Keratinocyte (primary cell): Measurements from ENCODE around the gene GRIA3. TPM values are rescaled to one million over a fixed set of nuclear protein-coding genes. Genes with fewer than 3 reads are reported as not detected.

Experiments used
- DNase-seq: peaks from one replicate; pipeline ENCODE4 v3.0.0-alpha.2; 2011; ENCODE audit warnings: low read depth, missing footprints, low spot score
- FAIRE-seq: peaks from 2 replicates; lab custom pipeline; 2011; peaks lifted over from hg19 to GRCh38; lab: Jason Lieb, UNC
- H2AFZ ChIP-seq: 2 replicates; pipeline ENCODE4 v1.6.0; 2012; ENCODE audit warnings: low read length, control low read depth, inconsistent platforms; ENCODE audit not compliant: control insufficient read depth
- H3K27ac ChIP-seq: 2 replicates; pipeline ENCODE4 v1.5.1; 2011; ENCODE audit warnings: low read length; ENCODE audit not compliant: control insufficient read depth, insufficient read depth
- H3K27me3 ChIP-seq: 3 replicates; pipeline ENCODE4 v1.6.0; 2011; ENCODE audit warnings: low read length; ENCODE audit not compliant: control insufficient read depth, insufficient read depth; ENCODE audit errors: extremely low read depth
- H3K36me3 ChIP-seq, 2 experiments: 2 replicates in 1 of 2; 3 replicates in 1 of 2; pipeline ENCODE4 v1.5.1; 2011; ENCODE audit warnings: low read length in 2 of 2, mild to moderate bottlenecking in 1 of 2; ENCODE audit not compliant: control insufficient read depth in 2 of 2, insufficient read depth in 2 of 2; ENCODE audit errors: extremely low read depth in 1 of 2
- H3K4me1 ChIP-seq: 3 replicates; pipeline ENCODE4 v1.5.1; 2011; ENCODE audit warnings: low read length; ENCODE audit not compliant: control insufficient read depth, insufficient read depth; ENCODE audit errors: extremely low read depth
- H3K4me2 ChIP-seq: 3 replicates; pipeline ENCODE4 v1.6.0; 2011; ENCODE audit warnings: low read depth, low read length; ENCODE audit not compliant: control insufficient read depth, insufficient read depth; ENCODE audit errors: extremely low read depth
- H3K4me3 ChIP-seq, 3 experiments: fragments of 200-600 bp in 1 of 3; sonication (generic) in 1 of 3; 2 replicates in 2 of 3; 3 replicates in 1 of 3; pipeline ENCODE4 v1.5.1; 2011 to 2016; ENCODE audit warnings: low read length in 3 of 3, mild to moderate bottlenecking in 3 of 3, control low read depth in 2 of 3, inconsistent platforms in 1 of 3, low read depth in 1 of 3, mixed read lengths in 1 of 3, mixed run types in 1 of 3, moderate library complexity in 1 of 3; ENCODE audit not compliant: control insufficient read depth in 2 of 3, insufficient read depth in 2 of 3; ENCODE audit errors: extremely low read depth in 1 of 3
- H3K79me2 ChIP-seq: 2 replicates; pipeline ENCODE4 v1.6.0; 2012; ENCODE audit warnings: low read length; ENCODE audit not compliant: control insufficient read depth, insufficient read depth
- H3K9ac ChIP-seq: 3 replicates; pipeline ENCODE4 v1.6.0; 2011; ENCODE audit warnings: low read length; ENCODE audit not compliant: control insufficient read depth, insufficient read depth; ENCODE audit errors: extremely low read depth
- H3K9me1 ChIP-seq: 3 replicates; pipeline ENCODE4 v1.6.0; 2011; ENCODE audit warnings: low read length; ENCODE audit not compliant: control insufficient read depth, insufficient read depth; ENCODE audit errors: extremely low read depth
- H3K9me3 ChIP-seq: 2 replicates; pipeline ENCODE4 v1.5.1; 2012; ENCODE audit warnings: low read depth, low read length; ENCODE audit not compliant: control insufficient read depth
- H4K20me1 ChIP-seq: 3 replicates; pipeline ENCODE4 v1.6.0; 2011; ENCODE audit warnings: low read length; ENCODE audit not compliant: control insufficient read depth, insufficient read depth; ENCODE audit errors: extremely low read depth
- CTCF ChIP-seq, 3 experiments: IDR thresholded peaks in 1 of 3; conservative IDR thresholded peaks in 1 of 3; optimal IDR thresholded peaks in 1 of 3; 2 replicates in 2 of 3; 3 replicates in 1 of 3; pipeline versions ENCODE3 to v1.5.1; 2011; ENCODE audit warnings: low read length in 3 of 3, mild to moderate bottlenecking in 3 of 3, moderate library complexity in 2 of 3, control low read depth in 1 of 3, inconsistent platforms in 1 of 3; ENCODE audit not compliant: insufficient read depth in 2 of 3; ENCODE audit errors: extremely low read depth in 1 of 3
- EZH2 ChIP-seq: IDR thresholded peaks from one replicate; pipeline ENCODE4 v1.6.1; 2012; ENCODE audit warnings: inconsistent platforms, mild to moderate bottlenecking, low read length, moderate library complexity
- dilution Hi-C: fragments of 300-500 bp; cut with MboI; formaldehyde crosslinking; loops from one replicate; pipeline ENCODE4 v1.7.0; 2020; ENCODE audit warnings: low sequenced_read_pairs; ENCODE audit not compliant: extremely low pct_ligation_motif_present
- polyA plus RNA-seq, 5 experiments: library from polyadenylated mRNA; depleted of rRNA in 3 of 5; stranded (reverse) in 3 of 5; stranded (forward) in 1 of 5; unstranded in 1 of 5; fragments of >200 nt; gene quantifications; 1 replicate in 1 of 5; 2 replicates in 3 of 5; 3 replicates in 1 of 5; pipeline versions ENCODE4 v1.2.1 to v1.2.3, GENCODE V29; 2011 to 2012; ENCODE audit warnings: missing spikeins in 2 of 5, low read depth in 1 of 5, low replicate concordance in 1 of 5

The GRIA3 gene
- polyA plus RNA-seq, 1 donor (not counting 4 experiments of a cell fraction or from before 2014, with no cell fraction given), result not detected

GRCh38 chrX:123357941-123358340 lies 173.9 kb downstream of the GRIA3 start:
- Histone ChIP-seq H3K79me2 (no peaks in the 10 kb centered on the region), H3K27me3 (no peaks in the 10 kb centered on the region), H3K9ac (no peak overlapping the region), H4K20me1 (no peaks in the 10 kb centered on the region), H2AFZ (no peak overlapping the region), H3K27ac (no peak overlapping the region), H3K4me1 (no peaks in the 10 kb centered on the region), H3K9me1 (no peaks in the 10 kb centered on the region), H3K36me3 (no peaks in the 10 kb centered on the region), H3K4me3 (no peak overlapping the region), H3K4me2 (no peak overlapping the region), H3K9me3 (no peaks in the 10 kb centered on the region)
- no peak for FAIRE-seq
- no peak for DNase-seq
- dilution Hi-C loops, result no loop called here
- TF ChIP-seq CTCF (optimal IDR thresholded peaks at IDR 0.05 in 1 of 3, IDR thresholded peaks at IDR 0.05 in 1 of 3, conservative IDR thresholded peaks at IDR 0.05 in 1 of 3; ENCODE audit: extremely low read depth in 1 of 3, insufficient read depth in 2 of 3, low read length in 3 of 3) (no peak), EZH2 (no peak)

DNA sequence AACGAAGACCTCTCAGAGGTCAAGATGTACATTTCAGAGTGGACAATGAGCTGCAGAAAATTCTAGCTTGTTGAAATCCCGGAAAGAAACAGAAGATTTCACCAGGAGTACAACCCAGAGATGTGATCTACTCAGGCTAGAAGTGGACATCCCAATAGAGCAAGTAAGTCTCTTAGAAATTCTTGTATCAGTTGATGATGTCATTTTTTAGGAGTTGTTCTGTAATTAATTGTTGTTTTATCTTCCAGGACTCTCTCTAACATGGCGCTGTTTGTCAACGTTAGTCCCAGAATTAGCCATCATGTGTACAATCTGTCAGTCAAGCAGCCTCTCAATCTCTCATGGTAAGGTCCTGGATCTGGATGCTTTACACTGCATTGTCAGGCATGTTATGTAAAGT lies 174.4 kb downstream of the GRIA3 start:
- FAIRE-seq (no peak), DNase-seq (no peak)
- Histone ChIP-seq H3K9ac (no peak overlapping the region), H4K20me1 (no peaks in the 10 kb centered on the region), H3K27me3 (no peaks in the 10 kb centered on the region), H3K36me3 (no peaks in the 10 kb centered on the region), H3K79me2 (no peaks in the 10 kb centered on the region), H3K4me3 (no peak overlapping the region), H3K4me2 (no peak overlapping the region), H3K27ac (no peak overlapping the region), H3K4me1 (no peaks in the 10 kb centered on the region), H3K9me1 (no peaks in the 10 kb centered on the region), H3K9me3 (no peaks in the 10 kb centered on the region), H2AFZ (no peak overlapping the region)
- TF ChIP-seq CTCF (optimal IDR thresholded peaks at IDR 0.05 in 1 of 3, IDR thresholded peaks at IDR 0.05 in 1 of 3, conservative IDR thresholded peaks at IDR 0.05 in 1 of 3; ENCODE audit: extremely low read depth in 1 of 3, insufficient read depth in 2 of 3, low read length in 3 of 3), result no peak
- TF ChIP-seq EZH2, result no peak
- dilution Hi-C loops, result no loop called here
